SW 1271 (cell line): ENCODE data around the gene ASPG.

Source experiments
- DNase-seq, 2 experiments: peaks; one replicate each; lab custom pipeline; 2025; lab: John Stamatoyannopoulos, UW

The ASPG gene

GRCh38 chr14:104163541-104163940, 78.0 kb downstream of the ASPG start:
- no peak for DNase-seq

GRCh38 chr14:104164041-104164440, 78.5 kb downstream of the ASPG start:
- DNase-seq: no peak

- DNase-seq: no peak
These were observed 79.0 kb downstream of the ASPG start for GRCh38 chr14:104164512-104164911.
